G401 (cell line): ENCODE measurements around the gene CETN2. TPM values are rescaled to one million over a fixed set of nuclear protein-coding genes. Genes with fewer than 3 reads are reported as not detected.
"Not testable (repeated sequence)": the region's sequence is repeated elsewhere in the genome, so short reads cannot be mapped to it uniquely, and the experiment has no call there.

Source experiments
- DNase-seq: peaks from one replicate; pipeline ENCODE4 v3.0.0-alpha.2; 2015; ENCODE audit warnings: low spot score
- in situ Hi-C: cut with HindIII; loops from 2 replicates; pipeline ENCODE4 v1.10.0; 2016; ENCODE audit warnings: low sequenced_read_pairs, mixed read lengths
- total RNA-seq: library from RNA; depleted of rRNA; stranded (reverse); fragments of >200 nt; shearing (Covaris generic); gene quantifications from 2 replicates; pipeline ENCODE4 v1.2.3, GENCODE V29; 2014

CETN2 gene
- total RNA-seq, 1 experiment from 2014 or later: 54.3 TPM

DNA sequence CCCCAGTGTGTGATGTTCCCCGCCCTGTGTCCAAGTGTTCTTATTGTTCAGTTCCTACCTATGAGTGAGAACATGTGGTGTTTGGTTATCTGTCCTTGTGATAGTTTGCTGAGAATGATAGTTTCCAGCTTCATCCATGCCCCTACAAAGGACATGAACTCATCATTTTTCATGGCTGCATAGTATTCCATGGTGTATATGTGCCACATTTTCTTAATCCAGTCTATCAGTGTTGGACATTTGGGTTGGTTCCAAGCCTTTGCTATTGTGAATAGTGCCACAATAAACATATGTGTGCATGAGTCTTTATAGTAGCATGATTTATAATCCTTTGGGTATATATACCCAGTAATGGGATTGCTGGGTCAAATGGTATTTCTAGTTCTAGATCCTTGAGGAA lies 4.9 kb upstream of the CETN2 start:
- in situ Hi-C loops, DNase-seq: not testable (repeated sequence)

DNA sequence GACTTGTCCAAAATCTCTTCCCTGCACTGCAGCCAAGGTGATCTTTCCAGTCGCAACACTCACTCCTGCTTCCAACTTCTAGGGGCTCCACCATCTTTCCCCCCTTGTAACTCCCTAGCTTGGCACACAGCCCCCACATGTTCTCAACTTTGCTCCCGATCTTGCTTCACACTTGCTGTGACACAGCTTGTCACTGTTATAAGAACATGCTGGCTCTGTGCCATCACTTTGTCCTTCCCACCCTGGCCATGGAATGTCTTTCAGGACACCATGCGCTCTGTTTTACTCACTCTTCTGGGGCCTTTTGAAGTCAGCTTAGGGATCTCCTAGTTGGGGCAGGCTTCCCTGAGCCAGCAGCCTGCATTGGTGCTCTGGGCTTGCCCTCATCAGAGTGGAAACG lies 2.8 kb upstream of the CETN2 start:
- DNase-seq: no peak
- in situ Hi-C loops: no loop called here

DNA sequence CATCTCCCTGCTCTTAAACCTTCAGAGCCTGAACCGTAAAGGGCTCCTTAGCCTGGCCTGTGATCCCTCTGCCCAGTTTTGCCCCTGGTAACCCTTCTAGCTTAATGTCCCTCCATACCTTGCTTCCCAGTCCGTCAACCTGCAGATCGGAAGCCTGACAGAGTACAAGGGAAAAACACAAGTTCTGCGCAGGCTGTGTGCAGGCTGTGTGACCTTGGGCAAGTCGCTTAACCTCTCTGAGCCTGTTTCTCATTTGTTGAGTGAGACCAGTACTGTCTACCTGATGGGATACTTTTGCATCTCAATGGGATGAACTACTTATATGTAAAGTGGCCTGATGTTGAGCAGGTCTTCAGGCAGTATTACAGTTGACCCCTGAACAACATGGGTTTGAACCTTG lies 2.0 kb upstream of the CETN2 start:
- DNase-seq: no peak
- in situ Hi-C loops: no loop called here

DNA sequence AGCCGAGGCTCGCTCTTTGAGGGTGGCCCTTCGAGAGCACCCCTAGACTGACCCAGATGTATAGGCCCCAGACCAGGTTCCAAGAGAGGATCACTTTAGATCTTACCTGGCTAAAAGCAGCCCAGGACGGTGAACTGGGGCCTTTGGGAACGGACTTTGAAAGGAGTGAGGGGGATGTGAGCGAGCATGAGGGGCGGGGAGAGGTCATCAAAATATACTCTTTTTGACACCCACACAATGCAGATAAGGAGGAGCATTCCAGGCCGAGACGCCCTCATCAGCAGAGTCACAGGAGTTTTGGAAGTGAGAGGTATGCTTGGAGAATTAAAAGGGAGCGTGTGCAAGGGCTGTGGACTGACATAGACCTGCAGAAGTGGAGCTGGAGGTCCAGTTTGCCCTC lies 834 bp upstream of the CETN2 start:
- in situ Hi-C loops: no loop called here
- no peak for DNase-seq

DNA sequence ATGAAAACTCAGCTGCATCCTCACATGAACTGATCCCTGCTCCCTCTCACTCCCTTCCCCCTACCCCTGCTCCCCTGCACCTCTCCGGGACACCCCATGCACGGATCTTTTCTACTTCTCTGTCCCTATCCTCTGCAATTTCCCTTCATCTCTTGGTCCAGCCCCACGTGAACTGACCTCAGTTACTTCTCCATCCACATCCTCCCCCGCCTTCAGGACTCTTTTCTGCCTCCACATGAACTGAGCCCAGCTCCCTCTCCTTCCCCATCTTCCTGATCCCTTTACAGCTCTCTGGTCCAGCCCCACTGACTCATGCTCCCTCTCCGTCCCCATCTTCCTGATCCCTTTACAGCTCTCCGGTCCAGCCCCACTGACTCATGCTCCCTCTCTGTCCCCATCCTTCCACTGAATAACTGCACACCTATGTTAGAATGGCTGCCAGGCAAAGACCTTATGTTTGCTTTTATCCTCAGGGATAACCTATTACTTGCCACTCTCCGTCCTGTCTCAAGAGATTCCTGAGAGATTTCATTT lies 5.6 kb downstream of the CETN2 start:
- in situ Hi-C loops: loop anchor here (25.0 kb wide), 1 partner anchor 188 kb away; the partner anchor contains the start of gene GABRQ
- no peak for DNase-seq

DNA sequence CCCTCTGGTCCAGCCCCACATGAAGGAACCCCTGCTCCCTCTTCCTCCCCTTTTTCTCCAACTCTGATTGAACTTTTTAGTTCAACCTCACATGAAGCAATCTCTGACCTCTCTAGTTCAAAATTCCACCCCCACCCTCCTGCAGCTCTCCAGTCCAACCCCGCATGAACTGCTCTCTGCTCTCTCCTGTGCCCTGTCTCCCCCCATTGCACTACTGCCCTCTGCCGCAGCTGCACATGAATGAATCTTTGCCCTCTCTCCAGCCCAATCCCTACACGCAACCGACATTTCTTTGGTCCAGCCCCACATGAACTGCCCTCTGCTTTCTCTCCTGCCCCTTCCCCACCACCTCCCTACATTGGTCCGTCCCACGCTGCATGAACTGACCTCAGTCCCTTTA lies 6.9 kb downstream of the CETN2 start:
- in situ Hi-C loops: loop anchor here (25.0 kb wide), 1 partner anchor 186 kb away; the partner anchor contains the start of gene GABRQ
- no peak for DNase-seq

DNA sequence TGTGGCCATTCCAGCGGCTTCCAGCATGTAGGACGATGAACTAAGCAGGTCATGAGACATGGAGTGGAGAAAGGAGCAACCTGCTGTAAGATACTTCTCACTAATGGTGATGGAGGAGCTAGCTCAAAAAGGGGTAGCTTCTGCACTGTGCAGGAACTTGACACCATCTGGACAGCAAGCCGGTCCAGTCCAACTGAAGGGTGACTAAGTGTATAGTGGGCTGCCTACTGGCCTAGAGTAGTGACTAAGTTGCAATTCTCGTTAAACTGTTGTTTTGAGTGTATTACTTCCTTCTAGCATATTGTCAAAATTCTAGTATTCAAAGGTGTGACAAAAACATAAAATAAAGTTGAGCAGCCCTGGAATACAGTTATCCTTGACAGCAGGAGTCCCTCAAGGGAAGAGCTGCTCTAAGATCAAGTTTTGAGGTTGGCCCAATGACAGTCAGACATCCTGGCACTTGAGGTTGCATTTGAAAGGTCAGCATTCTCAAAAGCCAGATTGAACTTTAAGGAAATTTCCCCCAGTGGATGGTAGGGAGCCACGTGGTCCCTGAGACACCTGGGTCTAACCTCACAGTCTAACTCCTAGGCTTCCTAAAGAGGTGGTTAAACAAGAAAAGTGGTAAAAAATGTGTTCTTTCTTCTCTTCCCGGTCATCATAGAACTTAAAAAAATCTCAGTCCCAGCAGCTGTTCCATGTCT lies 8.0 kb downstream of the CETN2 start:
- in situ Hi-C loops: loop anchor here (25.0 kb wide), 1 partner anchor 185 kb away; the partner anchor contains the start of gene GABRQ
- DNase-seq: no peak

DNA sequence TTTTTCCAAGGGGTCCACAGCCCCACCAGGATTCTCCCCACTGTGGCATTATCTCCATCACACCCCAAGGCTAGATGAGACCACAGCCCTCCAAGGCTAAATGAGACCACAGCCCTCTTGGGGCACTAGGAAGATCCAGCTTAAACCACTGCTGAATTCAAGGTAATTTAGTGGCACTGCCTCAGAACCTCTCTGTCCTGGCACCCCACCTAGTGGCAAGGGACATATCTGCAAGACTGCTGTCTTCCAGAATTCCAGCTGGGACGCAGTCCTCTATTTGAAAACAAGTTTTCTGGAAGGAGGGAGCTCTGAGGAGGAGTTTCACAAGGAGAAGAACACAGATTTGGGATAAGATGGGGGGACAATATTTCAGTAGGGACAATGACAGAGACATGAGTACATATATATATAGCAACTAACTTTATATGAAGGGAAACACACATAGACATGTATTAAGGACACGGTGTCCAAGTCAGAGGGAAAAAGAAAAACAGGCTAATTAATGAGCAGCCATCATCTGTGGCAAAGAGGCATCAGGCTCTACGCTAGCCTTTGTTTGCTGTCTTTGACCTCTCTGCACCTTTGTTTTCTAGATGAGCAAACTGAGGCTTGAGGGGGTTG lies 9.3 kb downstream of the CETN2 start:
- in situ Hi-C loops: loop anchor here (25.0 kb wide), 1 partner anchor 184 kb away; the partner anchor contains the start of gene GABRQ
- no peak for DNase-seq

DNA sequence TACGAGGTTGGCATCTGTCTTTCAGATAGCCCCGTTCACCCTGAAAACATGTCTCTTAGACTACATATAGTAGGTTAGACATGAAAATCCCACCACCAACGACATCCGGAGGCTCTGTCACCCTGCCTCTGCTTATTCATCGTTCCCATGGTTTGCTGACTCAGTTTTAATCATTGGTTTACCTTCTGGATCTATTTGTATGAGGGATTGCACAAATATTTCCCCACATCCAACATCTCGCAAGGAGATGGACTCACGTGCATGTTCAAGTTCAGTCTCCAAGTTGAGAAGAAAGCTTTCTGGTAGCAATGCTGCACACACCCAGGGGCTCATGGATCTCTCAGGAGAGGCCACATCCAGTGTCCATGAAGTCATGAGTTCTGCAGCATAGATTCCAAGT lies 10.8 kb downstream of the CETN2 start:
- no peak for DNase-seq
- in situ Hi-C loops: loop anchor here (25.0 kb wide), 1 partner anchor 182 kb away; the partner anchor contains the start of gene GABRQ

DNA sequence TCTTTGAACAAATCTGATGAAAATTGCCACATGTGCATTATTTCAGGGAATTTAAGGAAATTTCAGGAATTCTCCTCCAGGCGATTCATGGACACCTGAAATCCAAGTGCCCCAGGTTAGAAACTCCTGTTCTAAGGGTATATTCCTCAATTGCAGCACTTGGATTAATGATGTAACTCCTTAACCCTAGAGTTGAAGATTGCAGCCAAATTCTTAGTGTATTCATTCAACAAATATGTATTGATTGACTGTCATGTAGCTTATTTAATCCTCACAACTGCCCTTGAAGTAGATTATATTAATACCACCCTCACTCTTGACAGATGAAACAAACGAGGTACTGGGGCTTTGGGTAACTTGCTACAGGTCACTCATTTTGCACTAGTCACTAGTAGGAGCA lies 11.3 kb downstream of the CETN2 start:
- in situ Hi-C loops: loop anchor here (25.0 kb wide), 1 partner anchor 182 kb away; the partner anchor contains the start of gene GABRQ
- DNase-seq: no peak

DNA sequence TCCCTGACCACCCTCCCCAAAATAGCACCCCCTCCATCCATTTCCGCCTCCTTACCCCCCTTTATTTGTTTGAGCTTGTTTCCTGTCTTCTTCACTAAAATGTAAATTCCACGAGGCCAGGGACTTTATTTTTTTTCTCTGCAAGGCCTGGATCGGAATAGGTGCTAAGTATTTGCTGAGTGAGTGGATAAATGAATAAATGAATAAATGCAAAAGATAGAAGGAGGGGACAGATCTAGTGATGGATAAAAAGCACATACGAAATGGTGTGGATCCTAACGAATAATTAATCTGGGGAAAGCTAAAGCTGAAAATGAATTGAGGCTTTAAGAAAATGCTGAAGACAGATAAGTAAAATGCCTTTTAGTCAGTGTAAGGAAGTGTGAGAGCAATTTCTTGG lies 12.2 kb downstream of the CETN2 start:
- no peak for DNase-seq
- in situ Hi-C loops: loop anchor here (25.0 kb wide), 1 partner anchor 181 kb away; the partner anchor contains the start of gene GABRQ

DNA sequence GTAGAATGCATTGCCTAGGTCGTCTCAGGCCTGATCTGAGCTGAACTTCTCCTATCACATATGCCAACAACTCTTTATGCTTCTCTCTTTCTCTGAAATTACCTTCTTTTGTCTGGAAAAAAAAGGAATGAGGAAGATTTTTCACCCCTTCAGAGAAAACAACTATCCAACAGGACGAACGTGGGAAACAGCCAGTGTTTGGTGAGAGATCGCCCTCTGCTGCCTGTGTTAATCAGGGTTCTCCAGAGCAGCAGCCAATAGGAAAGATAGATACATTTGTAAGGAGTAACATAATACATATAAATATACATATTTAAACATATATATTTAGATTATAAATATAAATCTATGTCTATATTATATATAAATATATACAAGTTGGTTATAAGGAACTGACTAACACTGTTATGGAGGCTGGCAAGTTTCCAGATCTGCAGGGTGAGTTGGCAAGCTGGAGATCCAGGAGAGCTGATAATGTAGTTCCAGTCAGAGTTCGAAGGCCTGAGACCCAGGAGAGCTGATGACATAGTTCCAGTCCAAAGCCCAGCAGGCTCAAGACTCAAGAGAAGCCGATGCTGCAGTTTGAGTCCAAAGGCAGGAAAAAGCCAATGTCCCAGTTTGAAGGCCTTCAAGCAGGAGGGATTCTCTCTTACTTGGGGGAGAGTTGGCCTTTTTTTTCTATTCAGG lies 13.3 kb downstream of the CETN2 start:
- DNase-seq: peak; percentile 8

DNA sequence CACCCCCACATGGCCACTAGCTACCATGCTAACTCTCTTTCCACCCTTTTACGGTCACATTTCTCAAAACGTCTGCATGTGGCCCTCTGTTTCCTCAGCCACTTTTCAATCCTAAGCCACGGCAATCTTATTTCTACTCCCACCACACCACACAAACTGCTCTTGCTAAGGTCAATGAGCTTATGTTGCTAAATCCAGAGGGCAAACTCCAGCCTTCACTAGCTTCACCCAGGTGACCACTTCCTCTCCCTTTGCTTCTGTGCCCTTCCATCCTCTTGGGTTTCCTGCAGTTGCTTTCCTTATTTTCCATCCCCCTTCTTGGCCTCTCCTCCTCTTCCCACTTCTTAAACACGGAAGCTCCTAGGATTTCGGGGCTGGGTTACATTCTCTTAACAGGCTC lies 16.5 kb downstream of the CETN2 start:
- in situ Hi-C loops: loop anchor here (25.0 kb wide), 1 partner anchor 177 kb away; the partner anchor contains the start of gene GABRQ
- DNase-seq: no peak

More for the DNA sequence above, 13.3 kb downstream of the CETN2 start:
- in situ Hi-C loops: loop anchor here (25.0 kb wide), 1 partner anchor 180 kb away; the partner anchor contains the start of gene GABRQ

DNA sequence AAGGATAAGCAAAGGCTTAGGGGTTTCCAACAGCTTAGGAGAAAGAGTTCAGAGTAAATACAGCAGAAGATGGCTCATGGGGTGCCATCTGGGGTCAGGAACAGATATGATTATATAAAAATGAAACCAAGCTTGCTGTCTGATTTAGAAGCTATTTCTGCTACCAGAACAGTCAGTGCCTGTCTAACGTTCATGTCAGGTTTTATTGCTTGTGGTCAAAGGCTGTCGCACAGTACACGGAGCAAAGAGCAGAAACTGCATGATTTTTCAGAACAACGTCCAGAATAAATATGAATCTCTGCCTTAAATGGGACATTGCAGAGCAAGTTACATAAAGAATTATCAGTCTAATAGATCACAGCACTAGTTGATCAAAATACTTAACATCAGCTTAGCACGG lies 17.4 kb downstream of the CETN2 start:
- DNase-seq: no peak
- in situ Hi-C loops: loop anchor here (25.0 kb wide), 1 partner anchor 176 kb away; the partner anchor contains the start of gene GABRQ

DNA sequence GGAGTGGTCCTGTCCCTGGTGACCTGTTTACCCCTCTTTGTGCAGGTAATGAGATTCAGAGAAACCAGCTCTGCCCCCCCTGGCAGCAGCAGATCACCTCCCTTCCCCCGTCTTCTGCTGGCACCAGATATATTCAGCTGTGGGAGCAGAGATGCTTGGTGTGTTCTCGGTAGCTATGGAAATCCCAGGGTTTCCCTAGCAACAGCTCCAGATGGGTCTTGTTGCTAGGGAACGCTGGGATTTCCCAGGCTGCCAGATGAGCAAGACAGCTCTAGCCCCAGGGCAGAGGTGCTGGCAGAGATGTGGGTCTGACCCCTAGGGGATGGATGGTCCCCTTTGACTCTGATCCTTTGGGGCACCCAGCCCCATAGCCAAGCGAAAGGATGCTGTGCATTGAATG lies 20.2 kb downstream of the CETN2 start:
- in situ Hi-C loops: loop anchor here (25.0 kb wide), 1 partner anchor 173 kb away; the partner anchor contains the start of gene GABRQ
- DNase-seq: no peak

DNA sequence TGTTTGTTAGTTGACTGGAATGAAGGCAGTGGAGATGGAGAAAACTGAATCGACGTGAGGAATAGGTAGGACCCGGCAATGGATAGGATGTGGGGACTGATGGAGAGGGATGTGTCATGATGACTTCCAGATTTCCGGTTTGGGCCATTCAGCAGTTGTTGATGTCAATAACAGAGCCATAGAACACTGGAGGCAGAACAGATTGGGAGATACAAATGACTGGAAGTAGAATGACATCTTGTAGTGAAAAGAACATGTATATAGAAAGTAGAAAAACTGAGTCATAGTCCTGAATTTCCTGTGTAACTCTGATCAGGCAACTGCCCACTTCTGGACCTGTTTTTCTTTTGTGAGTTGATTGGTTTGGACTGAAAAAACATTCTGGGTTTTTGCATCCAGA lies 24.5 kb downstream of the CETN2 start:
- in situ Hi-C loops: loop anchor here (25.0 kb wide), 1 partner anchor 169 kb away; the partner anchor contains the start of gene GABRQ
- DNase-seq: no peak

DNA sequence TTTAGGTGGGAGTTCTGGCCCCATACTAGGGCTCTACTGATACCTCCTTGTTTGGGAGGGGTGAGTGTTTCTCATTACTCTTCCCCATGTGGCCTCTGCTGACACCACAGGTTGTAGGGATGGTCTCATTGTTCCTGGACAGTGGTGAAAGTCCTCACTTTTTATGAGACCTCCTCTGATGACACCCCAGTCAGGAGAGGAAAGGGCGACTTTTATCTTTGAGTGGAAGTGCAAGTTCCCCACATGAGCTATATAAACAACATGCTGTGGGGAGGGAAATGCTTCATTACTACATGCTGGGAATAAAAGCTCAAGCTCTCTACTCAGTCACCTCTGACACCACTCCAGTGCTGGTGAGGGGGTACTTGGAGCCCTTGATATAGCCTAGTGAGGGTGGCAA lies 31.6 kb downstream of the CETN2 start:
- DNase-seq: no peak
- in situ Hi-C loops: no loop called here

DNA sequence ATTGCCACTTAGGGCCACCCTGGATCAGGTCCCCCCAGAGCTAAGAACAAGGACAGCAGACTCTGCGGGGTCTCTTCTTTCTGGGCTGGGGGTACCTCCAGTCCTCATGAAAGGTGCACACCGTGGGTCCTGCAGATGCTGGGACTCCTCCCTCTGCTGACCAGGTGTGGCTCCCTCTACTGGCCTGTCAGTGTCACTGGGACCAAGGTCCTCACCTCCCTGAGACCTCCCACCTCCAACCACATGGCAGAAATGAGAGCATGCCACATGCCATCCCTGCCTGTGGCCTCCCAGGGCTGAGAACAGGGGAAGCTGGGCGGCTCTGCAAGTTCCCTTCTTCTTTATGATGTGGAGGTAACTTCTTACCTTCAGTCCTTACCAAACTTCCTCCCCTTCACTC lies 43.5 kb downstream of the CETN2 start:
- DNase-seq, in situ Hi-C loops: not testable (repeated sequence)
